HG02763 (cell line): ENCODE data around the gene HAL.
A peak's percentile ranks its signal among the peaks of the same experiment; 100 is the strongest.

Source experiments
- ATAC-seq: cut with Tn5 transposase; IDR thresholded peaks from one replicate; pipeline ENCODE4 v1.9.1; 2021; ENCODE audit warnings: mild to moderate bottlenecking, moderate library complexity; ENCODE audit not compliant: unreplicated experiment

The HAL gene

GRCh38 chr12:96014943-96015599, 18.9 kb upstream of the HAL start:
- no peak for ATAC-seq

- ATAC-seq = no peak
Measured at GRCh38 chr12:96007729-96008128, 11.6 kb upstream of the HAL start.

DNA sequence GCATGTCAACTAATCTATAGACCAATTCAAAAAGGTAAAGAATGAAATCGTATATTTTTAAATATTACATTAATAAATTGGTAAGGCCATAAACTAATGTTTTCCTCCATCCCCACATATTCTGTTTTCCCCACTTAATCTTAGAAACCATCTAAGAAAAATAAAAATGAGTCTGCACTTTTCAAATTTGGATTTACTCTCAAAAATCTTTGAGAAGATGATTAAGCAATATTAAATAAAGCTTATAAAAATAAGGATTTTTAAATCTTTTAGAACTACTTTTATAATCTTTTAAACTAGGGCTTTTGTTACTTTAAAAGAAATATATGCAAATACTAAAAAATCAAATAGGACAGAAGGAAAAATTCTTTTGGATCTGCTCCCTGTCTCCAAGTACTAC, 10.6 kb upstream of the HAL start:
- no peak for ATAC-seq

DNA sequence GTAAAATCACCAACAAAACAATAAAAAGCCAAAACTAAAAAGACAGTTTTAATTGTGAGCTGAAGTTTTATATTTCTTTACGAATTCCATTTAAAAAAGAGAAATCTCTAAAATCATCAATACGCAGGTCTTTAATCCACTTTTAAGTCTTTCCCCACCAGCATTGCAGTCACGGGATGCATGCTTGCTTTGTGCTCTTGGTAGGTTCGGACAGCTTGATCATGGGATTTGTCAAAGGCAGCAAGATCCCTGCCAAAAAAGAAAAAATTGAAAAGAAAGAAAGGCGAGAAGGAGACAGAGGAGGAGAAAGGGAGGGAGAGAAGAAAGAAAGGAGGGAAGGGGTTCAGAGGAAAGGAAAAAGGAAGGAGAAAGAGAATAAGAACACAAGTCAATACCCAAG, 4.7 kb upstream of the HAL start:
- no peak for ATAC-seq

- ATAC-seq = no peak
Measured at GRCh38 chr12:95999484-95999883, 3.3 kb upstream of the HAL start.

DNA sequence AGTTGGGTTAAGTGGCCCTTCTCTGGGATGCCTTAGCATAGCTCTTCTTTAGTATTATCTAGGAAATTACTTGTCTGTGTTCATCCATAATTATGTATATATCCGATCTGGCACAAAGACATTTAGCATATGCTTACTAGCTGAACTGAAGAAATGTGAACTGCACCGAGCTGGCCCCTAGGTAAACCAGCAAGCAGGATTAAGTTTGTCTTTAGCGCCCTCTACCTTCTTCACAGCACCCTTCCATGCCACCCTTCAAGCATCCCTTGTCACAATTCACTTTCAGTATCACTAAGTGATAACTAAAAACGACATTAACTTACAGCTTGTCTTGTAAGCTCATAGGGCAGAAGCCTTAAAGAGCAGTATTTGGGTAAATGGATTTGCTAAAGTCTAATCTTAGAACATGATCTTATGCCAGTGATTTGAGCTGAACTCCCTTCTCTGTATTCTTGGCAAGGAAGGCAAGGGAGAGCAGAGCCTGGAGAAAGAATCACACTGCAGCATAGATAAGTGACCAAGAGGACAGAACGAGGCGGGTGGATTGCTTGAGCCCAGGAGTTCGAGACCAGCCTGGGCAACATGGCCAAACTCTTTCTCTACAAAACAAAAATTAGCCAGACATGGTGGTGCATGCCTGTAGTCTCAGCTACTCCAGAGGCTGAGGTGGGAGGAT, 2.6 kb upstream of the HAL start:
- peak; percentile 84 for ATAC-seq

DNA sequence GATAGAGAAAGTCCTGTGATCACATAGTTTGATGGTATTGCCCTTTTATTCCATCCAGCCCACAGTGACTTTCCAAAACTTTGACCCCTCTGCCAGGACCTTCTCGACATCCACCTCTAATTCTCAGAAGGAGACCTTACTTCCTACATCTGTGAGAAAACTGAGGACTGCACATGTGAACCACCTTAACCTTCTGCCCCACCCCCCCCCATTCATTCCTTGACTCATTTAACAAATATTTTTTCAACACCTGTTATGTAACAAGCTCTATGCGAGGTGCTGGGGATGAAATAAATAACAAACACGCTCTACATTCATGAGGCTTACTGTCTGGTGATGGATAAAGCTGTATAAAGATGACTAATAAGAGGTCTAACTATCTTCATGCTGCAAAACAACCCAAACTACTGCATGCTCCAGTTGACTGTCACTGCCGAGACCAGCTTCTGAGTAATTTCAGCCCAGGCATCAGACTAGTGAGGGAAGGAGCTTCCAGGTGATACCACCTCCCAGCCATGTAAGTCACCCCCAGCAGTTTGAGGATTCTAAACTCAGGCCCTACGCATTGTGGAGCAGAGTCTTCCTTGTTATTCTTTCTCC, 1.9 kb upstream of the HAL start:
- ATAC-seq = no peak

- no peak for ATAC-seq
Measured at GRCh38 chr12:95997276-95997675, 1.1 kb upstream of the HAL start.

DNA sequence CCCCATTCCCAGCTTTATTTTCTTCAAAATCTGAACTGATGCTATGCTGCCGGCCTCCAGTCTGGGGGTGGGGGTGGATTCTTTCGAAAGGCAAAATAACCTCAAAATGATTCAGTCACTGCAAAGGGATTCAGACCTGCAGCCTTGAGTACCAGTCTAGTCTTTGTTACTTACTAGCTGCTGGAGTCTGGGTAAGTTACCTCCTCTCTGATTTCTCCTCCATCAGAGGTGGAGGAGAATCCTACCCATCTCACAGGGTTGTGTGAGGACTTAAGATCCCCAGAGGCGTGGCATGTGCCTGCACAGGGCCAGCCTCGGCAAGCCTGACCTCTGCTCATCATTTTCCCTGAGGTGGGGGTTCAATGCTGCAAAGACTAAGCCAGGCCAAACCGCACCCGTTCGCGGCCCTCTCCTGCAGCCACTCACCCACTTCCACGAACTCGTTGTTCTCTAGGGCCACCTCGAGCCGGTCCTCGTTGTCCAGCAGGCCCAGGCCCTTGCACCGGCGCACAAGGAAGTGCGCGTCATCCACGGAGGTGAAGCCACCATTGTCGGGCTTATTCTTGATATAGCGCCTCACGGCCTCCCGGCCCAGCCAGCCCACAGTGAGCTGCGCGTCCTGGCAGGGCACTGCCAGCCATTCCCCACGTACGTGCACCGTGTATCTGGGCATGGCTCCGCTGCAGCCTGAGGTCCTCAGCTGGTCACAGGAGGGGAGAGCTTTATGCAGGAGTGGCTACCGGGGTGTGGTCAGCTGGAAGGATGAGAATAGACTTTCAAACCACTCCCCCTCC, 709 bp downstream of the HAL start:
- no peak for ATAC-seq

- no peak for ATAC-seq
Measured at GRCh38 chr12:95994476-95994875, 1.7 kb downstream of the HAL start.

- no peak for ATAC-seq
Measured at GRCh38 chr12:95993907-95994306, 2.2 kb downstream of the HAL start.

GRCh38 chr12:95990136-95990535, 6.0 kb downstream of the HAL start:
- ATAC-seq = no peak

- no peak for ATAC-seq
Measured at GRCh38 chr12:95989504-95990123, 6.5 kb downstream of the HAL start.

GRCh38 chr12:95988506-95989275, 7.5 kb downstream of the HAL start:
- no peak for ATAC-seq

GRCh38 chr12:95986635-95987570, 9.2 kb downstream of the HAL start:
- no peak for ATAC-seq

DNA sequence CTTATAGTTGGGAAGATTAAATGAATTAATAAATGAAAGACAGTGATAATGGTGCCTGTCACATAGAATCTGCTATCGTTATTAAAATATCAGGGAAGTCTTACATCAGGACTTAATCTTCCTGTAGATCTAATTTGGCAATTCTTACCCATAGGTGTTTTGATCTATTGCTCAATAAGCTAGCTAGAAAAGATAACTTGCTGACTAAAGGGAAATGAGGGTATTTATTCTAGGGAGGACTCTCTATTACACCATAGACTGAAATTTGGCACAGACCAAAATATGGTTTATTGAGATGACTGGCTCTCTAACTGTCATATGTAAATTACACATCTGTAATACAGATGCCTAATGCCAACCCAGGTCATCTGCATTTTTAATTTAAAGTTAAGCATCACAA, 11.5 kb downstream of the HAL start:
- no peak for ATAC-seq

DNA sequence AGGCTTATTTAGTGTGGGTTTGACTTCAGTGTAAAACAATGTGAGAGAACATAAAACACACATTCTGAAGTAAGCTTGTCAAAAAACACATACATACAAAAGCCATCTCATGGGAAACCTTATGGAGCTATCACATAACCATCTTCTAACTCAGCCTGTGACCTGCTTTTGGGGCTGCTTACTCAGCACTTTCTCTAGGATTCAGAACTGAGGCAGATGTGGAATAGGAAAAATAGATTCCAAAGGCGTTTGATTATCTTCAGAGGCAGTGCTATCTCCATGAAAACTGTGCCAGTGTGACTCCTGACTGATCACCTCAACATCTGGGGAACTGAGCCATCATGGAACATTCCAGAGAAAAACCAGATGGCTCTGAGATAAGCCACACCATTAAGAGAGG, 13.5 kb downstream of the HAL start:
- ATAC-seq = no peak

- no peak for ATAC-seq
Measured at GRCh38 chr12:95980437-95980836, 15.7 kb downstream of the HAL start.

DNA sequence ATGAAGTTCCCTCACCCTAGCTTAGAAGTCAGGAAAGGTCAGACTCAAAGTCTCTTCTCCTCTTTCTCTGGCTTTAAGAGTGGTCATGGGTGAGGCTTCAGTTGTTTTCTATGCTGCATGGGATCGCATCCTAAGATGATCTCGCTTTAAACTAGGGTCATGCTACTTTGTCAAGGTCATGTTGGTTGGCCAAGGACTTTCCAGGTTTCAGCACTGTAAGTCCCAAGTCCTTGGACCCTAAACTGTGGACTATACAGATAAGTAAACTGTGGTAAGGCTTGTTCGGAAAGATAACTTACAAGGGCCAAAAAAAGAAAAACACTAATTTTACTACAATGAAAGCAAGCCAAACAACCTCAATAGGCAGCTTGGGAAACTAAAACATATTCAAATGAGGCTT, 17.4 kb downstream of the HAL start:
- ATAC-seq = no peak
